ENCODE results near the gene MYO3B.

The MYO3B gene

DNA sequence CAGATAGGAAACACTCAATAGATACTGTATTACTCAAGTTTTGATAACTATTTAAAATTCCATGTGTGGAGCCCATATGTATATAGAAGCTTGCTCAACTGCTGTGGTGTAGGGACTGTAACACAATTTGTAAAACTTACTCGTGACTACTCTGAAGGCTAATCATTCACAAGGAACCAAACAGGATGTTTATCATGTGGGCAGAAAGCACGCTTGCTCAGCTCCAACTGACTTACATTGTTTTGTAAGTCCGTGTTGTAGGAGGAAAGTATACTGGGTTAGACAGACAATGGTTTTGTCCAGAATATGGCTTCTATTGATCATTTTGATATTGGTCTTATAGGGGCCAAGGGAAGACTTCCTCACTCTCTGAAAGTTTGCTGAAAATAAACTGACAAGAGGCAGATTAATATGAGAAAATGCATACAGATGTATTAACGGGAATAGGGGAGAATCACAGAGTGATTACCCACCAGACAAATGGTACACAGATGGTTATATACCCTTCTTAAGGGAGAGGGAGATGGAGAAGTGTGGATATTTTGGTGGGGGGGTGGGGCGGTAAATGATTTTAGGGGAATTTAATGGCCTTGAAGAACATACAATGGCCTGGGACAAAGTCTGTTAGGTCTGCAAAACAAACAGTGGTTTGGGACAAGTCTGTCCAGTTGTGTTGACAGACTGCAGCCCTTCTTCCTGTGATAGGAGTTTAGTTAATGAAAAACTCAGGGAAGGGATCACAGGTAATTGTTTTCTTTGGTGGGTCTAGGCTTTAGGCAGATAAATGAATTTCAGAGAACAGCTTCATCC lies 277.9 kb downstream of the MYO3B start:
- TF ChIP-seq ARNT (IDR thresholded peaks at IDR 0.05): no peak
- TF ChIP-seq HDGF (IDR thresholded peaks at IDR 0.05; ENCODE audit: borderline replicate concordance): no peak
- TF ChIP-seq FOXM1 (IDR thresholded peaks at IDR 0.05; ENCODE audit: borderline replicate concordance): no peak
- TF ChIP-seq FOXA1 (IDR thresholded peaks at IDR 0.05): no peak
- TF ChIP-seq CTBP1 (IDR thresholded peaks at IDR 0.05; ENCODE audit: borderline replicate concordance): no peak
- TF ChIP-seq L3MBTL2 (conservative IDR thresholded peaks at IDR 0.05): no peak
- no peak for TF ChIP-seq BHLHE40 (IDR thresholded peaks at IDR 0.05; ENCODE audit: borderline replicate concordance)
- TF ChIP-seq ELF4 (IDR thresholded peaks at IDR 0.05): no peak
- no peak for TF ChIP-seq FOXK2 (IDR thresholded peaks at IDR 0.05)
- no peak for TF ChIP-seq NFRKB (IDR thresholded peaks at IDR 0.05)
- ChIA-PET POLR2A (no interaction called here), CTCF (no interaction called here)
- no peak for DNase-seq (ENCODE audit: extremely low spot score)

DNA sequence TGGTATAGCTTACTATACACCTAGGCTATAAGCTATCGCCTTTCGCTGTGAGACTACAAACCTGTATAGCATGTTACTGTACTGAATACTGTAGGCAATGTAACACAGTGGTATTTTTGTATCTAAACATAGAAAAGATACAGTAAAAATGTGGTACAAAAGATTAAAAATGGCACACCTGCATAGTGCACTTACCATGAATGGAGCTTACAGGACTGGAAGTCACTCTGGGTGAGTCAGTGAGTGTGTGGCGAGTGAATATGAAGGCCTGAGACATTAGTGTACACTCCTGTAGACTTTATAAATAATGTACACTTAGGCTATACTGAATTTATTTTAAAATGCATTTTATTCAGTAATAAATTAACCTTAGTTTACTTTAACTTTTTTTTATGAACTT lies 279.0 kb downstream of the MYO3B start:
- POLR2A ChIA-PET: no interaction called here
- no peak for TF ChIP-seq FOXK2 (IDR thresholded peaks at IDR 0.05)
- CTCF ChIA-PET: no interaction called here
- no peak for DNase-seq (ENCODE audit: extremely low spot score)

DNA sequence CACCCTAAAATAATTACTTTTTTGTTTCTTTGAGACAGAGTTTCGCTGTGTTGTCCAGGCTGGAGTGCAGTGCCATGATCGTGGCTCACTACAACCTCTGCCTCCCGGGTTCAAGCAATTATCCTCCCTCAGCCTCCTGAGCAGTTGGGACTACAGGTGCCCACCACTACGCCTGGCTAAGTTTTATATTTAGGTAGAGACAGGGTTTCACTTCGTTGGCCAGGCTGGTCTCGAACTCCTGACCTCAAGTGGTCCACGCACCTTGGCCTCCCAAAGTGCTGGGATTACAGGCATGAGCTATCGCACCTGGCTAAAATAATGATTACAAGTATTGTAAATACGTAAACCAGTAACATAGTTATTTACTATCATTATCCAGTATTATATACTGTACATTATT lies 279.8 kb downstream of the MYO3B start:
- CTCF ChIA-PET: no interaction called here
- POLR2A ChIA-PET: no interaction called here
- TF ChIP-seq TARDBP (IDR thresholded peaks at IDR 0.05): no peak
- TF ChIP-seq HDGF (IDR thresholded peaks at IDR 0.05; ENCODE audit: borderline replicate concordance): no peak
- no peak for TF ChIP-seq SUZ12 (IDR thresholded peaks at IDR 0.05)
- TF ChIP-seq CTBP1 (IDR thresholded peaks at IDR 0.05; ENCODE audit: borderline replicate concordance): no peak
- no peak for TF ChIP-seq LEF1 (IDR thresholded peaks at IDR 0.05; ENCODE audit: borderline replicate concordance)
- TF ChIP-seq, protein P1, sequence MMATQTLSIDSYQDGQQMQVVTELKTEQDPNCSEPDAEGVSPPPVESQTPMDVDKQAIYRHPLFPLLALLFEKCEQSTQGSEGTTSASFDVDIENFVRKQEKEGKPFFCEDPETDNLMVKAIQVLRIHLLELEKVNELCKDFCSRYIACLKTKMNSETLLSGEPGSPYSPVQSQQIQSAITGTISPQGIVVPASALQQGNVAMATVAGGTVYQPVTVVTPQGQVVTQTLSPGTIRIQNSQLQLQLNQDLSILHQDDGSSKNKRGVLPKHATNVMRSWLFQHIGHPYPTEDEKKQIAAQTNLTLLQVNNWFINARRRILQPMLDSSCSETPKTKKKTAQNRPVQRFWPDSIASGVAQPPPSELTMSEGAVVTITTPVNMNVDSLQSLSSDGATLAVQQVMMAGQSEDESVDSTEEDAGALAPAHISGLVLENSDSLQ (IDR thresholded peaks at IDR 0.05): no peak
- TF ChIP-seq ZNF384 (IDR thresholded peaks at IDR 0.05): no peak
- no peak for TF ChIP-seq SP1 (IDR thresholded peaks at IDR 0.05)
- TF ChIP-seq L3MBTL2 (conservative IDR thresholded peaks at IDR 0.05): no peak
- no peak for TF ChIP-seq FOXA1 (IDR thresholded peaks at IDR 0.05)
- no peak for TF ChIP-seq FOXM1 (IDR thresholded peaks at IDR 0.05; ENCODE audit: borderline replicate concordance)
- no peak for TF ChIP-seq FOXK2 (IDR thresholded peaks at IDR 0.05)
- DNase-seq (ENCODE audit: extremely low spot score): no peak

DNA sequence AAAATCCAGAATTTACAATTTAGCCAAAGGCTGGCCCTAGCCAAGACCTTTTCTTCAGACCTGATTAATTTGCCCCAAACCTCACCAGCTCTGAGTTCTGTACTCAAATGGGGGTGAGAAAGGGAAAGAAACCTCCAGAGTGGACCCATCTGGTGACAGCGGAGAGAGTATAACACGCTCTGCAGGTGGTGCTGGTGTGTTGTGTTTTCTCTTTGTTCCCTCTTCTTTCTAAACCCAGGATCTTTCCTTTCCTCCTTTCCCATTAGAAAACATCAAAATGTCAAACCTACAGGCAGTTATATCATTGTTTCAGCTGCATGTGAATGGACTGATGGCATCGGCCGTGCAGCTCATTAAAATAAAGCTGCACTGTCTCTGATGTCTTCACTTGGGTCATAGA lies 283.9 kb downstream of the MYO3B start:
- CTCF ChIA-PET: interaction anchor here (1.3 to 1.5 kb wide), 2 partner anchors 353 to 411 kb away, joined by 3 to 5 read pairs; no protein-coding TSS in a partner anchor
- DNase-seq (ENCODE audit: extremely low spot score): no peak
- POLR2A ChIA-PET: no interaction called here
- TF ChIP-seq BHLHE40 (IDR thresholded peaks at IDR 0.05; ENCODE audit: borderline replicate concordance) (no peak), ARNT (IDR thresholded peaks at IDR 0.05) (no peak), TARDBP (IDR thresholded peaks at IDR 0.05) (no peak), NFRKB (IDR thresholded peaks at IDR 0.05) (no peak), CTBP1 (IDR thresholded peaks at IDR 0.05; ENCODE audit: borderline replicate concordance) (no peak), HDGF (IDR thresholded peaks at IDR 0.05; ENCODE audit: borderline replicate concordance) (no peak), FOXA1 (IDR thresholded peaks at IDR 0.05) (no peak), ELF4 (IDR thresholded peaks at IDR 0.05) (no peak), FOXM1 (IDR thresholded peaks at IDR 0.05; ENCODE audit: borderline replicate concordance) (no peak), ZNF384 (IDR thresholded peaks at IDR 0.05) (no peak), FOXK2 (IDR thresholded peaks at IDR 0.05) (no peak), SUZ12 (IDR thresholded peaks at IDR 0.05) (no peak), SP1 (IDR thresholded peaks at IDR 0.05) (no peak), LEF1 (IDR thresholded peaks at IDR 0.05; ENCODE audit: borderline replicate concordance) (no peak), L3MBTL2 (conservative IDR thresholded peaks at IDR 0.05) (no peak)
- TF ChIP-seq, protein P1 (IDR thresholded peaks at IDR 0.05): no peak

DNA sequence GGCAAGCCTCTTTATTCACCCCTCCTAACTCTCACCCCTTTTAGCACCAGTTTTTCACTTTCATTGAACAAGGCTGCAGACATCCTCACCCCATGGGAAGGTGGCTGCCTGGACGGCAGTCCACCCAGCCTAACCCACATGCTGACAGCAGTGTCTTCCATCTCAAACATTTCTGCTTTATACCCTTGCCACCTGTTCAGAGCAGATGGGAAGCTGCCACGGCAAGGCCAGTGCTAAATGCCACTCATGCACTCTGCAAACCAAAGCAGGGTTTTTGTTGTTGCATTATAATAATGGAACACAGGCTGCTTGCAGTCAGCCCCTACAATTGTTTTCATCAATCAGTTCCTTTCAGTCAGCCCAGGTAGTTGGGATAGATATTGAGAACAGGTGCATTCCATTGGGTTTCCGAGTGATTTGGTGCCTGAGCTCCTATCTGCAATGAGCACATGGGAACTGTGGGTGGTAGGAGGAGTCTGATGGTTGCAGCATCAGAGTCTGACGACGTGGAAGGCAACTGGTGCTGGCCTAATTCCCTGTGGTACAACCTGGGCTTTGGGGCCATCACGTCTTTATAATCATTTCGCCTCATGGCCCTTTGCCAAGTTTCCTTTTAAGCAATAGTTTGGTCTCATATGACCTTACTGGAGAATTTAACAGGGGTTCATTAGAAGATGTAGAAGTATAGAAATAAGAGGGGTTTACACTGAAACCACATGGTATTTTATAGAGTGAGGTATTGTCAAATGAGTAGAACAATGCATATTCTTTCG lies 284.7 kb downstream of the MYO3B start:
- ChIA-PET CTCF (interaction anchor here (1.5 kb wide), 1 partner anchor 411 kb away, joined by 3 read pairs; no protein-coding TSS in a partner anchor), POLR2A (no interaction called here)
- TF ChIP-seq FOXM1 (IDR thresholded peaks at IDR 0.05; ENCODE audit: borderline replicate concordance) (no peak), ELF4 (IDR thresholded peaks at IDR 0.05) (no peak), HDGF (IDR thresholded peaks at IDR 0.05; ENCODE audit: borderline replicate concordance) (no peak), SP1 (IDR thresholded peaks at IDR 0.05) (no peak), CTBP1 (IDR thresholded peaks at IDR 0.05; ENCODE audit: borderline replicate concordance) (no peak), FOXA1 (IDR thresholded peaks at IDR 0.05) (no peak), BHLHE40 (IDR thresholded peaks at IDR 0.05; ENCODE audit: borderline replicate concordance) (no peak), NFRKB (IDR thresholded peaks at IDR 0.05) (no peak), TARDBP (IDR thresholded peaks at IDR 0.05) (no peak), SUZ12 (IDR thresholded peaks at IDR 0.05) (no peak), ARNT (IDR thresholded peaks at IDR 0.05) (no peak), L3MBTL2 (conservative IDR thresholded peaks at IDR 0.05) (no peak), ZNF384 (IDR thresholded peaks at IDR 0.05) (no peak), FOXK2 (IDR thresholded peaks at IDR 0.05) (no peak), LEF1 (IDR thresholded peaks at IDR 0.05; ENCODE audit: borderline replicate concordance) (no peak)
- TF ChIP-seq, protein P1 (IDR thresholded peaks at IDR 0.05): no peak
- DNase-seq (ENCODE audit: extremely low spot score): no peak
